Effector memory CD8-positive, alpha-beta T cell (primary cell): ENCODE data around the gene CCDC57.
A peak's percentile ranks its signal among the peaks of the same experiment; 100 is the strongest.

Experiments used
- ATAC-seq: fragments of 150-1000 bp; cut with Tn5 transposase; replicated peaks from 2 replicates; pipeline ENCODE4 v1.10.0; 2021; ENCODE audit warnings: mild to moderate bottlenecking, moderate library complexity
- DNase-seq, 3 experiments: peaks; one replicate each; pipeline ENCODE4 v3.0.0; 2021
- H3K27ac Mint-ChIP-seq, 2 donors: one replicate each; pipeline ENCODE4 v1.8.0; 2022; ENCODE audit warnings: mild to moderate bottlenecking in 2 of 2, mixed read lengths in 2 of 2, moderate library complexity in 2 of 2
- H3K27me3 Mint-ChIP-seq, 2 donors: one replicate each; pipeline ENCODE4 v1.8.0; 2022; ENCODE audit warnings: mixed read lengths in 2 of 2
- H3K36me3 Mint-ChIP-seq: one replicate; pipeline ENCODE4 v1.8.0; 2022; ENCODE audit warnings: mild to moderate bottlenecking, moderate library complexity, mixed read lengths; ENCODE audit not compliant: insufficient read depth
- H3K4me1 Mint-ChIP-seq, 2 donors: one replicate each; pipeline ENCODE4 v1.8.0; 2022; ENCODE audit warnings: low read depth in 2 of 2, mixed read lengths in 2 of 2
- H3K4me3 Mint-ChIP-seq, 2 donors: one replicate each; pipeline ENCODE4 v1.8.0; 2022; ENCODE audit warnings: mild to moderate bottlenecking in 2 of 2, mixed read lengths in 2 of 2, moderate library complexity in 2 of 2
- H3K9me3 Mint-ChIP-seq, 2 donors: one replicate each; pipeline ENCODE4 v1.8.0; 2022; ENCODE audit warnings: mixed read lengths in 2 of 2

CCDC57 gene

DNA sequence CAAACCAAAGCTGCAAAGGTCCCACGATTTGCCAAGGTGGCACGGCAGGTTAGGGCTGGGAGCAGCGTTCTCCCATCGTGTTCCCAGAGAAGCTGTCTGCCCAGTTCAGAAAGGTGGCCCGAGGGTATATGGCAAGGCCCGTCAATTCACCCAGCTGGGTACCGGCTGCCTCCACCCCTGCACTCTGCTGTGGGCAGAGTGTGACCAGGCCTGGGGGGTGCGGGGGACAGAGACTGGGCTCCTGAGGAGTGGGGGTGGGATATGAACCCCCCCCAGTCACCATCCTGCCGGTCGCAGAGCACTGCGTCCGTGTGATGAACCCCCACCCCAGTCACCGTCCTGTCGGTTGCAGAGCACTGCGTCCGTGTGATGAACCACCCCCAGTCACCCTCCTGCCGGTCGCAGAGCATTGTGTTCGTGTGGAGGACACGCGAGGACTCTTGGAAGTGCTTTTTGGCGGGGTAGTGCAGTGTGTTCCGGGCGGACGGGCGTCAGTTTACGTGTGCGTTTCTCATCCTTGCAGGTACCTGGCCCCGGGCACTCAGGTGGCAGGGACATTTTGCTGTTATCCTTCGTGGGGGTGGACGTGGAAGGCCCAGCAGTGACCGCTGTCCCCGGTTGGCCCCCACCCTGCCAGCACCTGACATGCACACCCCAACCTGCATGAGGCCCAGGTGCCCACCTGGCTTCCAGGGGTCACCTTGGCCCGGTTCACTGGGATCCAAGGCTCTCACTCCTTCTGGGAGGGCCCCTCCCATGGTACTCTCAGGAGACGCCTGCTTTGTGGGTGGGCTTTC, 111.9 kb downstream of the CCDC57 start:
- no peak for DNase-seq
- H3K9me3 Mint-ChIP-seq: no peaks in the 10 kb centered on the region
- no peak overlapping the region for H3K27ac Mint-ChIP-seq
- no peak for ATAC-seq
- no peaks in the 10 kb centered on the region for H3K27me3 Mint-ChIP-seq
- peaks cover 5 to 16% of the 10 kb centered on the region in 2 donors for H3K4me1 Mint-ChIP-seq
- peak overlapping the region in 1 of 2 donors; percentile 81 for H3K4me3 Mint-ChIP-seq
- peaks cover 16% of the 10 kb centered on the region for H3K36me3 Mint-ChIP-seq

- Mint-ChIP-seq H3K9me3 (no peaks in the 10 kb centered on the region), H3K4me1 (peaks cover 0 to 11% of the 10 kb centered on the region in 2 donors), H3K4me3 (peak overlapping the region; percentile 81 to 82), H3K27ac (peak overlapping the region; percentile 76 to 81), H3K27me3 (no peaks in the 10 kb centered on the region), H3K36me3 (peaks cover 24% of the 10 kb centered on the region)
- no peak for DNase-seq
- ATAC-seq: no peak
These were observed 113.5 kb downstream of the CCDC57 start for GRCh38 chr17:82098939-82099763.

GRCh38 chr17:82098169-82098938, 114.3 kb downstream of the CCDC57 start, which contains the start of gene FASN:
Gene FASN (minus strand): TSS chr17:82098236. CDS start chr17:82096445, 1,791 bp downstream.
- peak within 1 kb of the TSS; percentile 81 to 82 for H3K4me3 Mint-ChIP-seq
- peak; percentile 81 for ATAC-seq
- H3K36me3 Mint-ChIP-seq: peaks cover 26% of the 10 kb centered on the region
- peaks cover 0 to 11% of the 10 kb centered on the region in 2 donors for H3K4me1 Mint-ChIP-seq
- no peaks in the 10 kb centered on the region for H3K27me3 Mint-ChIP-seq
- peak within 1 kb of the TSS; percentile 76 to 81 for H3K27ac Mint-ChIP-seq
- H3K9me3 Mint-ChIP-seq: no peaks in the 10 kb centered on the region
- DNase-seq: peak; percentile 84 to 86 (median 85)

DNA sequence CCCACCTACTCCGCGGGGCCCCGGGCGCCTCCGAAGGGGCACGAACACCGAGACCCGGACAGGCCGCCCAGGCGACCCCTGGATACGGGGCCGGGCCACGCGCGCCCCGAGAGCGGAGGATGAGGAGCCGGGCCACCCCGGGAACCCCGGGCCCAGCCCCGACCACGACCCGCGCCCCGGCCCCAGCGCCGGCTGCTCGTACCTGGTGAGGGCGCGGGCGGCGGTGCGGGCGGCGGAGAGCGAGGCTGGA, 114.8 kb downstream of the CCDC57 start:
- no peaks in the 10 kb centered on the region for H3K27me3 Mint-ChIP-seq
- H3K4me3 Mint-ChIP-seq: peak overlapping the region; percentile 61 to 63
- H3K27ac Mint-ChIP-seq: no peak overlapping the region
- H3K4me1 Mint-ChIP-seq: peaks cover 0 to 11% of the 10 kb centered on the region in 2 donors
- ATAC-seq: no peak
- no peaks in the 10 kb centered on the region for H3K9me3 Mint-ChIP-seq
- peaks cover 30% of the 10 kb centered on the region for H3K36me3 Mint-ChIP-seq
- DNase-seq: peak in 1 of 3 experiments; percentile 24

DNA sequence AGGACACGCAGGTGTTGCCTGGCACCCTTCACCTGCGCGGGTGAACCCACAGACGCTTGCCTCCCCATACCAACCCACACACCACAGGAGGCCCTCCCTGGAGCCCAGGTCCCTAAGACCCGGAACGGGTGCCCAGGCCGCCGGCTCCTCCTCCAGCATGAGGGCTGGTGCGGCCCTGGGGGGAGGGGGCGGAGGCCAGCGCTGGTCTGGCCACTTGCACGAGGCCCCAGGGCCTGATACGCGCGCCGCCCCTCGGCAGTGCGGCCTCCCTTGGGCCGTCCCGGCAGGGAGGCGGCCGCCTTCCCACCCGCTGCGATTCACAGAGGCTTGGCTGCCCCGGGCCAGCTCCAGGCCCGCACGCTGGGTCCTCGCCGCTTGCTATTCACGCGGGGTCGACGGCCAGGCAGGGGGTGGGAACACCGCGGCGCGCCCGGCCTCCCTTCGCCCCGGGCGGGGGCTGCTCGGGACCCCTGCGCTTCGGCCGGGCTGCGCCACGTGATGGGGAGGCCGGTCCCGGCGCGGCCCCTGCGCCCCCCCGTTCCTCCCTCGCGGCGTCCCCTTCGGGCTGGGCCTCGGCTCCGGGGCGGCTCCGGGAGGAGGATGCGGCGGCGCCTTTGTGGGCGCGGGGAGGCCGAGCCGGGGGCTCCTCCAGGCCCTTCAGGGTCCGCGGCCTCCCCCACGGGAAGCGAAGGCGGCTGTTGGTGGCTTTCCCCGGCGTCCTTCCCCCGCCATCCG, 115.3 kb downstream of the CCDC57 start:
- Mint-ChIP-seq H3K9me3 (no peaks in the 10 kb centered on the region), H3K4me3 (peak overlapping the region; percentile 61 to 63), H3K4me1 (peaks cover 0 to 11% of the 10 kb centered on the region in 2 donors), H3K27ac (no peak overlapping the region), H3K36me3 (peaks cover 28% of the 10 kb centered on the region), H3K27me3 (no peaks in the 10 kb centered on the region)
- DNase-seq (peak in 1 of 3 experiments; percentile 24), ATAC-seq (no peak)

GRCh38 chr17:82096709-82097183, 115.9 kb downstream of the CCDC57 start:
- no peak for ATAC-seq
- Mint-ChIP-seq H3K27ac (no peak overlapping the region), H3K36me3 (peaks cover 33% of the 10 kb centered on the region)

GRCh38 chr17:82095777-82096708, 116.6 kb downstream of the CCDC57 start:
- H3K4me1 Mint-ChIP-seq: peaks cover 0 to 11% of the 10 kb centered on the region in 2 donors
- H3K36me3 Mint-ChIP-seq: peaks cover 35% of the 10 kb centered on the region
- DNase-seq: no peak

More at GRCh38 chr17:82096709-82097183, 115.9 kb downstream of the CCDC57 start:
- DNase-seq: no peak
- H3K9me3 Mint-ChIP-seq: no peaks in the 10 kb centered on the region
- peaks cover 0 to 11% of the 10 kb centered on the region in 2 donors for H3K4me1 Mint-ChIP-seq
- no peaks in the 10 kb centered on the region for H3K27me3 Mint-ChIP-seq
- H3K4me3 Mint-ChIP-seq: peak overlapping the region; percentile 48 to 51

GRCh38 chr17:82094931-82095776, 117.5 kb downstream of the CCDC57 start:
- H3K4me1 Mint-ChIP-seq: peaks cover 0 to 11% of the 10 kb centered on the region in 2 donors
- H3K27me3 Mint-ChIP-seq: no peaks in the 10 kb centered on the region

More at GRCh38 chr17:82095777-82096708, 116.6 kb downstream of the CCDC57 start:
- Mint-ChIP-seq H3K27me3 (no peaks in the 10 kb centered on the region), H3K4me3 (peak overlapping the region; percentile 48 to 56), H3K9me3 (no peaks in the 10 kb centered on the region), H3K27ac (no peak overlapping the region)
- no peak for ATAC-seq

DNA sequence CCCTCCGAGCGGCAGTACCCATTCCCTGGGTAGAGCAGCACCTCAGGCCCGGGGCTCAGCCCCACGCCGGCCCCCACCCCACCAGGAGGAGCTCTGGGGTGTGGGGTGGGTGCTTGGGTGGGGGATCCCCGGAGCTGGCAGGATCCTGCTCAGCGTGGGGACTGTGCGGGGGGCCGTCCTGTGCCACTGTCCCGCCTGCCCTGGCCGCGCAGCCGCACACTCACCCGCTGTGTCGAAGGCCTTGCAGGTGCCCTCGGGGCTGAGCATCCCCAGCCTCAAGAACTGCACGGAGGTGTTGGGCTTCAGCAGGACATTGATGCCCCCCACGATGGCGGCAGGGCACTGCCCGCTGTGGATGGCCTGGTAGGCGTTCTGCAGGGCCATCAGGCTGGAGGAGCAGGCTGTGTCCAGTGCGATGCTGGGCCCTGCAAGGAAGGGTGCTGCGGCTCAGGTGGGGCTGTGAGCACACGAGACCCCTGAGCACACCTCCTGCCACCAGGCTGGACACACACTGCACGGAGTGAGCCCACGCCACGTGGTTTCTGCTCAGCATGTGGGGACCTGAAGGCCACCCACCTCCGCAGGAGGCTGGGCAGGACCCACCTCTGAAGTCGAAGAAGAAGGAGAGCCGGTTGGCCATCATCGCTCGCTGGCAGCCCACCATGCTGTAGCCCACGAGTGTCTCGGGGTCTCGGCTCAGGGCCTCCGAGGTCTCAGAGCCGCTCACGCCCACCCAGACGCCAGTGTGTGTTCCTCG, 119.5 kb downstream of the CCDC57 start:
- Mint-ChIP-seq H3K4me3 (no peak overlapping the region), H3K27me3 (no peaks in the 10 kb centered on the region), H3K9me3 (no peaks in the 10 kb centered on the region), H3K4me1 (peaks cover 0 to 4% of the 10 kb centered on the region in 2 donors), H3K36me3 (peaks cover 31% of the 10 kb centered on the region), H3K27ac (no peak overlapping the region)
- ATAC-seq: no peak
- DNase-seq: no peak

More at GRCh38 chr17:82094931-82095776, 117.5 kb downstream of the CCDC57 start:
- no peaks in the 10 kb centered on the region for H3K9me3 Mint-ChIP-seq
- ATAC-seq (no peak), DNase-seq (no peak)
- no peak overlapping the region for H3K27ac Mint-ChIP-seq
- H3K4me3 Mint-ChIP-seq: peak overlapping the region in 1 of 2 donors; percentile 56
- H3K36me3 Mint-ChIP-seq: peaks cover 39% of the 10 kb centered on the region

- Mint-ChIP-seq H3K36me3 (peaks cover 33% of the 10 kb centered on the region), H3K27me3 (no peaks in the 10 kb centered on the region)
These were observed 120.0 kb downstream of the CCDC57 start for GRCh38 chr17:82092628-82092994.

More at GRCh38 chr17:82092628-82092994, 120.0 kb downstream of the CCDC57 start:
- Mint-ChIP-seq H3K27ac (no peak overlapping the region), H3K4me3 (no peak overlapping the region), H3K4me1 (peaks cover 0 to 4% of the 10 kb centered on the region in 2 donors), H3K9me3 (no peaks in the 10 kb centered on the region)
- DNase-seq: no peak
- ATAC-seq: no peak
